NCI-H187 (cell line): ENCODE measurements around the gene OR5K4.
A peak's percentile ranks its signal among the peaks of the same experiment; 100 is the strongest.

Experiments
- DNase-seq, 2 experiments: peaks; one replicate each; lab custom pipeline; 2025; lab: John Stamatoyannopoulos, UW

OR5K4 gene, protein sequence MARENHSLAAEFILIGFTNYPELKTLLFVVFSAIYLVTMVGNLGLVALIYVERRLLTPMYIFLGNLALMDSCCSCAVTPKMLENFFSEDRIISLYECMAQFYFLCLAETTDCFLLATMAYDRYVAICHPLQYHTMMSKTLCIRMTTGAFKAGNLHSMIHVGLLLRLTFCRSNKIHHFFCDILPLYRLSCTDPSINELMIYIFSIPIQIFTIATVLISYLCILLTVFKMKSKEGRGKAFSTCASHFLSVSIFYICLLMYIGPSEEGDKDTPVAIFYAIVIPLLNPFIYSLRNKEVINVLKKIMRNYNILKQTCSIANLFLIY

DNA sequence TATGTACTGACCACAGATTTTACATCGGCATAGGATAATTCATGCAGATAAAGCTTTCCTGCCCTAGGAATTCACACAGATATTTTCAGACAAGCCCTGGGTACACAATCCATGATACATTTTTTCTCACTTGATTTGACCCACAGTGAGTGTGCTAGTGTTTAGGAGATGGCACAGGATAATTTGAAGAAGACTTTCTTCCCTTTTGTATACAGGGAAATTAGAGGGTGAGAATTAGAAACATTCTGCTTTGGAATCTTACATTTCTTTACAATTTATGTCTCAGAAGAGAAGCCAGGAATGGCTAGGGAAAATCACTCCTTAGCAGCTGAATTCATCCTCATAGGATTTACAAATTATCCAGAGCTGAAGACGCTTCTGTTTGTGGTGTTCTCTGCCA lies at the start of gene OR5K4:
Gene OR5K4, plus strand, starts transcription at position 301 of the 400 bp plus-strand sequence. Its CDS starts 0 bp downstream, at position 301.
- DNase-seq: no peak

DNA sequence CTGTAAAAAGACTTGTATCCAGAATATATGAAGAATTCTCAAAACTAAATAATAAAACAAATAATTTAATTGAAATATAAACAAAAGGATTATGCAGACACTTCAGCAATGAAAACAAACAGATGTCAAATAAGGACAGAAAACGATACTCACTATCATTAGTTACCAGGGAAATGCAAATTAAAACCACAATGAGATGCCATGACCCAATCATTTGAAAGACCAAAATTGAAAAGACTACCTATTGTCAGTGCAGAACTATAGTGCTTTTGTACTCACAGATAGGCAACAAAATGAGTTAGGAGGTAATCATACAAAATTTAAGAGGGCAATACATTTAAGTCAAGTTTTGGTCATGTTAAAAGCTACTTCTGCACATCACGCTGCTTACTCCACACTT lies 31.6 kb upstream of the OR5K4 start:
- no peak for DNase-seq

DNA sequence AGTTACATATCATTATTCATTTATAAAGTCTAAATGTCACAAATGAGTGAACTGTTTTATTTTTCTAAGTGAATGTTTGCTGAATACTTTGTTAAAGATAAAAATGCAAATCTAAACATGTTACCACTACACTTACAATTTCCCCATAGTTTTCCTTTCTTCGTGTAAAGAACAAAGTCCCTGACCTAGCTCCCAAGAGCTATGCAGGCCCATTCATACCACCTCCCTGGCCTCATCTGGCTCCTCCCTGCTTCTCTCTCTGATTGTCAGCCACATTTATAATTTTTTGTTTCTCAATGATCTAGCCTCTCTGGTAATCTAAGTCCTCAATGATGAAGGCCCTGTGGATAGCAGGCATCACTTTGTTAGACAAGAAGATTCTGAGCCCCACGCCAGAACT lies 31.0 kb upstream of the OR5K4 start:
- DNase-seq: no peak

DNA sequence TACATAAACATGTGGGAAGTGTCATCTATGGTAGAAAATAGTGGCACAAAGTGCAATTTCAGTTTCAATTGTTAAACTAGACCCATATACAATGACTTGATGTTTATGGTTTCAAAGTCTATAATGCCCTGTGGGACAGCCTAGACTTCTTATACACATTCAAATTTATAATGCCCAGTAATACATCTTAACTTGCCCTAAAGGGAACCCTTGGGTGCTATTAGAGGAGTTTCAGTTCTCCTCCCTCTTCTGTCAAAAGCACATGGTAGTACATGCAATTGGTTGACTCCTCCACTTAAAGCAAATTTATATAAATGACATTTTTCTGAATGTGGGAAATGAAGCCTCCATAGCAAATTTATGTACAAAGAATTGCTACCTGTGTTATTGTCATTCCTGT lies 30.2 kb upstream of the OR5K4 start:
- DNase-seq: no peak

DNA sequence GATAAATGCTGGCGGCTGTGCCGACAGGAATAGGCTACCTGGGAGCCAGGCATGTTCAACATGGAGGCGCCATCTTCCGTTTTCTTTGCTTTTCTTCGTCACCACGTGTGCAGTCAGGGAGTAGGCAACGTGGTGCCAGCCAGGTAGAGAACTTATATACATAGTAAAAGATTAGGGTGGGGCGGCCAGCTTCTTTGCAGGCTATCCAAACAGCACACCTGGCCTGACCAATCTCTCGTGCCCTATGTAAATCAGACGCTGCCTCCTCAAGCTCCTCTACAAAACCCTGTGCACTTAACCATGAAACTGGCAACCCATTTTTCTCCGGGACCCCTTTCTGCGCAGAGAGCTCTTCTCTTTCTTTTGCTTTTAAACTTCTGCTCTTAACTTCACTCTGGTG lies 28.6 kb upstream of the OR5K4 start:
- no peak for DNase-seq

DNA sequence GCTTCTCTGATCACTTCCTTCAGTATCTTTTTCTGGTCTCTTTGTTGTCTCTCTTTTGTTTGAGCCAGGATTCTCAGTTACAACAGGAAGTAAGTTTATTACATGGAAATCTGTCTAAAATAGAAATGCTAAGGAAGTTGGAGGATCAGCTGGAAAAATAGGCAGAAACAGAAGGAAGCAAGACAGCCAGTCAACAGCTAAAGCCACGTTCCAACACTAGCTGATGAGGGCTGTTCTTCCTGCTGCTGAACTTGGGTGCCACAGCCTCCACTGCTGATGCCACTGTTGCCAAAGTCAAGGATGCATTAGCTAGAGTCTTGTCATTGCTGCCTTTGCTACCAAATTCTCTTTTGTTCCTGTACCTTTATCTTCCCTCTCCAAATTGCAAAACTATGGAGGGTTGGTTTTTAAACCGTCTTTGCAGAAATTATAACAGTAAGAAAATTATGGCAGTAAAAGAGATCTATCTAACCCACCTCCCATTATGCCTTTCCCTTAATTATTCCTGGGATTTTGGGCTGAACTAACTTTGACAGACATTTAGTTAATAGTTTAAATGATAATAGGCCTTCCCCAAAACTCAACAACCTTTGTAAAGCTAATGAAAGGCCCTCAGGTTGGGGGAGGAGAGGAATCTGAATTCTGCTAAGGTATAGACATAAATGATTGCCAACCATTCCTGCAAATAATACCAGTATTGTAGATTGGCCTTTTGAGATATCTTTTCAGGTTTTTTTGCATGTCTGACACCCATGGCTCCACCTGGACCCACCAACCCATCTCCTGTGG lies 27.4 kb upstream of the OR5K4 start:
- no peak for DNase-seq

DNA sequence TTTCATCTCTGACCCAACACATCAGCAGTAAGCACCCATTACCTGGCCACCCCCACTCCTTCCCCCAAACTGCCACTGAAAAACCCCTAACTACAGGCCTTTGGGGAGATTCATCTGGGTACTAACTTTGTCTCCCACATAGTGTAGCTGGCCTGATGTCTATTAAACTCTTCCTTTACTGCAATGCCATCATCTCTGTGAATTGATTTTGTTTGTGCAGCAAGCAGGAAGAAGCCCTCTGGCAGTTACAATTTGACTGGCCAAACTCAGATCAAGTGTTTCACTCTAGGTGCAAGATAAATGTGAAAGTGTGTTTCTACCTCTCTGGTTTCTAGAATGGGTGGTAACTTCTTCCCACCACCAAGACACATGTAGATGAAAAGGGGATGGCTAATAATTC lies 26.7 kb upstream of the OR5K4 start:
- DNase-seq: no peak

DNA sequence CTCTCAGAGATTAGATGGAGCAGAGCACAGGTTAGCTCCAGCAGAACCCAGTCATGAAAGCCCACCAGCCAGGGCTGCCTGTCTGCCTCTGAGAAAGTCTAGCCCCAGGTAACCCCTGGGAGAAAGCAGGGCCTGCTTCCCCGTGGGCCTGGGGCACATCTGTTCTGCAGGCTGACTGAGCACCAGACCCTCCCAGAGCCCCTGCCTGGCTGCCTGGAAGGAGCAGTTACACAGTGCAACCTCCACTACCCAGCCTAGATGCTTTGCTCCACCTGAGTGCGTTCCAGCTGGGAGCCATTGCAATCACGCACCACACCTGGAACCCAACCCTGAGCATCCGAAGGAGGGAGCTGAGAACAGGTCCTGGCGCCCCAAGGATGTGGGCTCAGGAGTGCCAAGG lies 24.7 kb upstream of the OR5K4 start:
- no peak for DNase-seq

DNA sequence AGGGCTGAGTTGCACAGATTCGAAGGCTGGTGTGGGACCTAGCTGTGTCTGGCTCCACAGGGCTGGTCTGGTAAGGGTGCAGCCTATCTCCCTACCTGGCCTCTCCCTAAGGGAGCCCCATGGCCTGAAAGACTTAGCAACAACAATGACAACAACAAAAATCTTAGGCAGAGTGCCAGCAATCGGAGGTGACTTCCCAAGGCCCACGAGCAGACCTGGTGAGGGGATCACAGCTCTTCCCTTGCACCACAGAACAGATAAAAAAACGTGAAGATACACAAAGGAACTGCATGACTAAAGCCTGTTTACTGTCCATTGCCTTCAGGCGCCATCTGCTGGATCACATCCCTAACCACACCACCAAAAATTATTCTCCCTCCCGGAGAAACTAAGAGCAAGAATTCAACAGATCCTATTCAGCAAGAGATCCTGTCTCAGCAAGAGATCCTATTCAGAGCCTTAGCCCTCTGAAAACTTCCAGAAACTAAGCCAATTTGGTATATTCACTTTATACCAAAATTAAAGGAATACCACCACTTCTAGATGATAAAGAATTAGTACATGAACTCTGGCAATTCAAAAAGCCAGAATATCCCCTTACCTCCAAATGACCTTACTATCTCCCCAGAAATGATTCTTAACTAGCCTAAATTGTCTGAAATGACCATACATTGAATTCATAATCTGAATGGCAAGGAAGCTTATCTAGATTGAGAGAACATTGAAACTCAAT lies 24.1 kb upstream of the OR5K4 start:
- no peak for DNase-seq

DNA sequence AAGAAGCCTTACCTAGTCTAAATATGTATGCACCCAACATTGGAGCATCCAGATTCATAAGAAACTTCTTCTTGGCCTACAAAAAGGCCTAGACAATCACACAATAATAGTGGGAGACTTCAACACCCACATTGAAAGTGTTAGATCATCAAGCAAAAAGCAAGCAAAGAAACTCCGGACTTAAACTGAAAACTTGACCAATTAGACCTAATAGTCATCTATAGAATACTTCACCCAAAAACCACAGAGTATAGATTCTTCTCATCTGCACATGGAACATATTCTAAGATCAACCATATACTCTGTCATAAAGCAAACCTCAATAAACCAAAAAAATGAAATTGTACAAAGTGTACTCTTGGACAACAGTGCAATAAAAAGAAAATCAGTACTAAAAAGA lies 22.3 kb upstream of the OR5K4 start:
- DNase-seq: no peak

DNA sequence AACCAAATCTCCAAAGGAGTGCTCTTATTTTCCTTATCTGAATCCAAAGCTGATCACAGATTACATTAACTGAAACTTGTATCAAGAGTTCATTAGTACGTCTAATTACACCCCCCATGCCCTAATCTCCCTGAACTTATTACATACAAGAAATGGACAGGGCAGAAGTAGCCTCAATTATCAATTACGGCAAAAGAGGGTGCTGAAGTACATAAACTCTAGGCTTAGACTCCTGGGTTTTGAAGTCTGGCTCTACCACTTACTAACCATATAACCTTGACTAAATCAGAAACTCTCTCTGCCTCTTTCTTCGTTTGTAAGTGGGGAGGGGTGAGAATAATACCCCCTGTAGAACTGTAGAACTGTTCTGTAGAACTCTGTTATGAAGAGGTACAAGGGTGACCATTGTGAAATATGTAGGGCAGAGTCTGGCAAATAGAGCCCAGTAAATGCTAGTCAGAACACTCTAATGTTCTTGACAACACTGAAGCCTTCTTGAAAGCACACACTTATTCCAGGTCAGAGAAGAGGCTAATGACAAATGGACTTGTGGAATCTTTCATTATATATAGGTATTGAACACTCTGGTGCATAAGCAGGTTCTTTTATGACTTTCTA lies 19.6 kb upstream of the OR5K4 start:
- DNase-seq: no peak

DNA sequence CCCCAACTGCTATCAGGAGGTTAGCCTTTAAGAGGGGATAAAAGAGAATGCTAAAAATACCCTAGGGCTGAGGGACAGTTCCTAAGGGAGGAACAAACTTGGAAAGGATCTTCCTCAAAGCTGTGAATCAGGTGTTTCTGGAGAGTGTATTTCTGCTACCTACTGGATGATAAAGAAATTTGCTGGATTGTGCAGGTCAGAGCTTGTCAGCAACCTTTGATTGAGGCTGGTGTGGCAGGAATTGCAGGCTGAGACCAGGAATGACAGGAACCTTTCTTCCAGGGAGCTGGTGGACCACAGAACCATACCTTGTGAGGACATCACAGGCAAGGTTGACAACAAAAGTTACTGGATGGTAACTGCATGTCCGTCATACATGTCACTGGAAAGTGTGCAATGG lies 14.6 kb upstream of the OR5K4 start:
- DNase-seq: no peak

DNA sequence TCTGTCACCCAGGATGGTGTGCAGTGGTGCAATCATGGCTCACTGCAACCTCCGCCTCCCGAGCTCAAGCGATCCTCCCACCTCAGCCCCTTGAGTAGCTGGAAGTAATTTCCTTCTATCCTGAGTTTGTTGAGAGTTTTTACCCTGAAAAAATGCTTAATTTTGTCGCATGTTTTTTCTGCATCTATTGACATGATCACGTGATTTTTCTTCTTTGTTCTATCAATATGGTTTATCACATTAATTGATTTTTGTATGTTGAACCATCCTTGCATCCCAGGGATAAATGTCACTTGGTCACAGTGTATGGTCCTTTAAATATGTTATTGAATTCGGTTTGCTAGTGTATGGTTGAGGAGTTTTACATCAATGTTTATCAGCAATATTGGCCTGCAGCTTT lies 11.9 kb upstream of the OR5K4 start:
- no peak for DNase-seq

DNA sequence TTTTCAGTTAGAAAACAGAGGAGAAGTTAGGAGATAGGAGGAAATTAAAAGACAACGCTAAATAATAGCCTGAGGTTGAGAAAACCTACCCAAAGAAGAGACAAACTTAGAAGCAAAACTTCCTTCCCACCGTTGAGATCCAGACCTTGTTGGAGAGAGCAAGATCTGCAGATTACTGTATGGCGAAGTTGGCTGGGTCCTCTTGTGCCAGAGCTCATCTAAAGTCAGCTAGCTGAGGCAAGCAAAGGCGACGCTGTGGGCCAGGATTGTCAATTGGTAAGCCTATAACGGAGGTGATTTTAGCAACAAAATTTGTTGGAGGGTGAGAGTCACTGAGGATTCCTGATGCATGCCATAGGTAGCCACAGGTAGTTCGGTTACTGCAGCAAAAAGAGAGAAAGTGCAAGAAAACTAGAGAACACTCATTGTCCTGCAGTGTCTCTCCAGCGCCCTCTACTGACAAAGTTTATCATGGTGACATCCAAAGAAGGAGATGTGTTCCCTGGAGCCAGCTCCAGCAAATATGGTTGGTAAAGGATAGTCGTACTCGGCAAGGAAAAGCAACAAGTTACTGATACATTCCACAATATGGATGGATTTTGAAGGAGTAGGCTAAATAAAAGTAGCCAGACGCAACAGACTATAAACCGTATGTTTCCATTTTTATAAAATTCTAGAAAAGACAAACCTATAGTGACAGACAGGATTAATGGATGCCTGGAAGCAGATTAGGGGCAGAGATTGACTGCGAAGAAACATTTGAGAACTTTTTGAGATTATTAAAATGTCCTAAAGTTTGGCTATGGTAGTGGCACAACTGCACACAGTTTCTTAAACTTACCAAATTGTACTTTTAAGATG lies 9.8 kb upstream of the OR5K4 start:
- peak in 1 of 2 experiments; percentile 41 for DNase-seq

DNA sequence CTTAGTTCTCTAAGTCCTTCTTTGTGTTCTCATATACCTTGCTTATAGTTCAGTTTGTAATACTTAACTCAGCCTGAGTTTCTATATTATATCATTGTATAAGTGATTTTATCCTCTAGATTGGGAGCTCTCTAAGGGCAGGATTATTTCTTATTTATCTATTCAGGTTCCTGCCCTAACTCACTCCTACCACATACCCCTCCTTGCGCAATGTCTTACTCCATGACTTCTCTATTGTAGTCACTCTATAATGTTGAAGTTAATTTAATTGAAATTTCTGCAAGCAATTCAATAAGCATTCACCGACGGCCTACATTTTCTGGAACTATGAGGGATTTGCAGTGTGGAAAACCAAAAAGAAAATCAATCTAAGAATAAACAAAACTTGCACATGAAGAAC lies 3.6 kb upstream of the OR5K4 start:
- DNase-seq: no peak

DNA sequence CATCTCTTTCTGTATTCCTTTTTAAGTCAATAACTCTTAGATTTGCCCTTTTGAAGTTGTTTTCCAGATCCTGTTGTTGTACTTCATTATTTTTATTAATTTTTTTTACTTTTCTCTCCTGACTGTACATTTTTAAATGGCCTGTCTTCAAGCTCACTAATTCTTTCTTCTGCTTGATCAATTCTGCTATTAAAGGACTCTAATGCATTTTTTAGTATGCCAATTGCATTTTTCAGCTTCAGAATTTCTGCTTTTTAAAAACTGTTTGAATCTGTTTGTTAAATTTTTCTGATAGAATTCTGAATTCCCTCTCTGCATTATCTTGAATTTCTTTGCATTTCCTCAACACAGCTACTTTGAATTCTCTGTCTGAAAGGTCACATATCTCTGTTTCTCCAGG lies 5.6 kb downstream of the OR5K4 start:
- no peak for DNase-seq

DNA sequence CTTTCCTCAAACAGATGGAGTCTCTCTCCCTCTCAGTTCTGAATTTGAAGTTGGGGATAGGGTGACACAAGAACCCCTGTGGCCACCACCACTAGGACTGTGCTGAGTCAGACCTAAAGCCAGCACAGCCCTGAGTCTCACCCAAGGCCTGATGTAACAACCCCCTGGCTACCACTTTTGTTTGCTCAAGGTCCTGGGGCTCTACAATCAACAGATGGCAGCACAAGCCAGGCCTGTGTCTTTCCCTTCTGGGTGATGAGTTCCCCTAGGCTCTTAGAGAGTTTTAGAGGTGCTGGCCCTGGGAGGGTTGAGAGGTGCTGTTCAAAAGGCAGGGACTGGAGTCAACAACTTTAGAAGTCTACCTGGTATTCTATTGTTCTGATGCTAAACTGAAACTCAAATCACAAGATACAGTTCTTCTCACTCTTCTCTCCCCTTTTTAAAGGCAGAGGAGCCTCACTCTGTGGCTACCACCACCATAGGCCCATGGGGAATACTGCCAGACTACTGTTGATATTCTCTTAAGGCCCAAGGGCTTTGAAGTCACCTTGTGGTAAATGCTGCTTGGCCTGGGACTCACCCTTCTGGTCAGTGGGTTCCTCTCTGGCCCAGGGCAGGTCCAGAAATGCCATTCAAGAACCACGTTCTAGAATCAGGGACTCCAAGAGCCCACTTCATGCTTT lies 6.5 kb downstream of the OR5K4 start:
- no peak for DNase-seq

DNA sequence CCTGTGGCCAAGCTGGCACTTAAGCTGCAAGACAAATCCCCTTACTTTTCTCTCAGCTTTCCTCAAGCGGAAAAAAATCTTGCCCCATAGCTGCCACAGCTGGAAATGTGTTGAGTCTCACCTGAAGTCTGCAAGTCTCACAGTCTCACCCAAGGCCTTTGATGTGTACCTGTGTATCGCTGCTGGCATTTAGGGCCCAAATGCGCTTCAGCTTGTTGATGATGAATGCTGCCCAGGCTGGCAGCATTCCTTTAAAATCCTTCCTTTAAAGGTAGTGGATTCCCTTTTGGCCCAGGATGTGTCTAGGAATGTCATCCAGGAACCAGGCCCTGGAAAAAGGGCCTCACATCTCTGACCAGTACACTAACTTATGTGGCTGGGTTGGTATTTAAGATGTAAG lies 7.0 kb downstream of the OR5K4 start:
- no peak for DNase-seq

DNA sequence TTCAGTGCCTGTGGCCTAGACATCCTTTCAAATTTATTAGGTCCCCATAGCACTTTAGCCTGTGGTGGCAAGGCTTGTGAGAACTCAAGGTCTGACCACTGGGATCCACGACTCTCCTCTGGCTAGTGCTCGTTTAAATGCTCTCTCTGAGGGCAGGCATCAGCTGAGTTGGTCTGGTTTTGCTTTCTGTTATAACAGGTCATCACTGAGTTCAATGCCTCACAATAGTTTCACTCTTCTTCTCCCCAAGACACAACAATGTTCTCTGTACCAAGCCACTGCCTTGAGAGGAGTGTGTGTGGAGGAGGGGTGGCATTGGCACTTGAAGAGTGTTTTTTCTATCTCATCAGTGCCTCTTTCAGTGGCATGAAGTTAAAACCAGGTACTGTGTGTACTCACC lies 7.6 kb downstream of the OR5K4 start:
- DNase-seq: no peak

DNA sequence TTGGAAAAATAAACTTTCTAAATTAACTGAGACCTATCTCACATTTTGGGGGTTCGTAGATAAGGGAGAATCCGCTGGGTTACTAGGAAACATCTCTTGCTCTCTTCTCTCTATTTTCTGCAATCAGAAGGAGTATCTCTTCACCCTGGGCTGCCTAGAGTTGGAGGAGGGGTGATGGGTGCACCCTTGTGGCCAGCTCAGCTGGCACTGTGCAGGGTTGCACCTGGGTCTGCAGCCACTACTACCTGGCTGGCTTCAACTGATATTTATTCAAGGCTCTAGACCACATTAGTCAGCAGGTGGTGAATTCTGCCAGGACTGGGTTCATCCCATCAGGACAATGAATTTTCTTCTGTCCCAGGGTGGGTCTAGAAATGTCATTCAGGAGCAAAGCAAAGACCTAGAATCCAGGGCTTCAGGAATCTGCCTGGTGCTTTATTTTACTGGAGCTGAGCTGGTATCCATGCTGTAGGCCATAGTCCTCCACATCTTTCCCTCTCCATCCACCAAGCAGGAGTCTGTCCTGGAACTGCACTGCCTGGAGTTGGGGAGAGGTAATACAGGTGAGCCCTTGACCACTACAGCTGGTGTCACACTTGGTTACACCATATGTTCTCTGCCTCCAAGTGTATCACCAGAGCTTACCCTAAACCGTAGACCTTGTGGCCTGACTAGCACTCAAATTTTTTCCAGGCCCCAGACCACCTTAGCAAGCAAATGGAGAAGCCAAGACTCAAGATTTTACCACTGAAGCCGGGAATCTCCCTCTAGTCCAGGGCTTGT lies 14.0 kb downstream of the OR5K4 start:
- DNase-seq: no peak
